ENCODE measurements around the gene KLHL22. TPM values are rescaled to one million over a fixed set of nuclear protein-coding genes. Genes with fewer than 3 reads are reported as not detected.

KLHL22 gene
- total and polyA plus RNA-seq, 2 of the 4 experiments (the other 2 are of a cell fraction): 27.1 to 30.1 TPM

DNA sequence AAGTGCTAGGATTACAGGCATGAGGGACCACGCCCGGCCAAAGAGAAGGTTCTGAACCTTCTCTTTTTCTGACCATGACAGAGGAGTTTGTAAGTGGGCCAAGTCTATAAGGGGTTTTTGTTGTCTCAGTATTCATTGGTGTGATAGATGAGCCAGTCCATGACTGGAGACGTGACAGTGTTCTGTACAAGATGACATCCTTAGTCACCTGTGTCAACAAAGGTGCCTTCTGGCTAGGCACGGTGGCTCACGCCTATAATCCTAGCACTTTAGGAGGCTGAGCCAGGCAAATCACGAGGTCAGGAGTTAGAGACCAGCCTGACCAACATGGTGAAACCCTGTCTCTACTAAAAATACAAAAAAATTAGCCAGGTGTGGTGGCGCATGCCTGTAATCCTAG, 4.2 kb upstream of the KLHL22 start:
- POLR2A ChIA-PET (ENCODE audit: unreplicated experiment): no interaction called here
- in situ Hi-C loops (cut with MboI; ENCODE audit: low sequenced_read_pairs): no loop called here
- H3K4ac ChIP-seq (ENCODE audit: low read depth, low read length): no peak overlapping the region

More for the DNA sequence above, 4.2 kb upstream of the KLHL22 start:
- no peak overlapping the region for H2AK5ac ChIP-seq (ENCODE audit: low read depth, low read length)
- intact Hi-C loops (cut with micrococcal nuclease) (loop anchor here (5.0 kb wide), 1 partner anchor 42 kb away; no protein-coding TSS in a partner anchor), dilution Hi-C loops (cut with HindIII; ENCODE audit: low sequenced_read_pairs, unreplicated experiment) (no loop called here)
- H3K23ac ChIP-seq (ENCODE audit: low read depth, low read length): no peak overlapping the region
- no peak overlapping the region for H3K18ac ChIP-seq (ENCODE audit: low read depth, low read length)
- no peak overlapping the region for H3K14ac ChIP-seq (replicated peaks; ENCODE audit: low read depth, low read length)
- H3K4me2 ChIP-seq (ENCODE audit: low read depth, low read length): no peak overlapping the region
- H3K9me3 ChIP-seq (ENCODE audit: control insufficient read depth, insufficient read depth, low read length): no peaks in the 10 kb centered on the region
- no peak overlapping the region for H3K56ac ChIP-seq (ENCODE audit: extremely low read depth, insufficient read depth, low read length)
- H3K9ac ChIP-seq (ENCODE audit: low read depth, low read length): no peak overlapping the region
- no peak overlapping the region for H3K4me3 ChIP-seq (ENCODE audit: insufficient read depth, low read depth, low read length)
- peaks cover 4% of the 10 kb centered on the region for H3K4me1 ChIP-seq (ENCODE audit: control insufficient read depth, insufficient read depth, low read length)
- no peak for DNase-seq
- CTCF ChIA-PET: interaction anchor here (0.7 kb wide), 1 partner anchor 81 kb away, joined by 4 read pairs; no protein-coding TSS in a partner anchor
- peaks cover 7% of the 10 kb centered on the region for H3K9me1 ChIP-seq (ENCODE audit: insufficient read depth, low read length)
- H3K27ac ChIP-seq (ENCODE audit: insufficient read depth, low read length): no peak overlapping the region
- no peak overlapping the region for H4K8ac ChIP-seq (ENCODE audit: low read depth in 2 of 2, low read length in 2 of 2)
- peaks cover 15% of the 10 kb centered on the region for H4K20me1 ChIP-seq (ENCODE audit: insufficient read depth, low read length)
- H4K91ac ChIP-seq (ENCODE audit: insufficient read depth, low read depth, low read length): no peak overlapping the region
- no peak overlapping the region for H2BK5ac ChIP-seq (ENCODE audit: low read depth, low read length, poor library complexity, severe bottlenecking)
- H2AK9ac ChIP-seq (replicated peaks; ENCODE audit: low read depth, low read length, poor library complexity): no peak overlapping the region
- no peak overlapping the region for H2BK20ac ChIP-seq (ENCODE audit: low read depth, low read length)
- ATAC-seq (ENCODE audit: low read depth): no peak
- H3K79me1 ChIP-seq (ENCODE audit: low read depth in 1 of 2, low read length in 2 of 2): peaks cover 0 to 25% of the 10 kb centered on the region in 2 experiments
- WGBS, 2 experiments (ENCODE audit: extremely low coverage in 2 of 2, insufficient read length in 1 of 2): 77% methylated on average over 5 of the region's 7 CpGs; no CpG with 5 or more reads in 1 of the 2 experiments
- H3K36me3 ChIP-seq (ENCODE audit: control insufficient read depth, insufficient read depth, low read length): no peaks in the 10 kb centered on the region; the same call in 1 of the 2 replicates
- TF ChIP-seq CHD1 (IDR thresholded peaks at IDR 0.05; ENCODE audit: low read depth, low read length): no peak
- no peak for TF ChIP-seq POLR2A (IDR thresholded peaks at IDR 0.05; ENCODE audit: low read depth, low read length)
- no peak for TF ChIP-seq MXI1 (IDR thresholded peaks at IDR 0.05; ENCODE audit: borderline replicate concordance, low read depth, low read length)
- TF ChIP-seq RCOR1 (IDR thresholded peaks at IDR 0.05; ENCODE audit: insufficient replicate concordance, low read length): no peak
- TF ChIP-seq MAFK (IDR thresholded peaks at IDR 0.05; ENCODE audit: low read depth, low read length): no peak
- no peak for TF ChIP-seq RAD21 (IDR thresholded peaks at IDR 0.05; ENCODE audit: low read length)
- TF ChIP-seq, protein P1, sequence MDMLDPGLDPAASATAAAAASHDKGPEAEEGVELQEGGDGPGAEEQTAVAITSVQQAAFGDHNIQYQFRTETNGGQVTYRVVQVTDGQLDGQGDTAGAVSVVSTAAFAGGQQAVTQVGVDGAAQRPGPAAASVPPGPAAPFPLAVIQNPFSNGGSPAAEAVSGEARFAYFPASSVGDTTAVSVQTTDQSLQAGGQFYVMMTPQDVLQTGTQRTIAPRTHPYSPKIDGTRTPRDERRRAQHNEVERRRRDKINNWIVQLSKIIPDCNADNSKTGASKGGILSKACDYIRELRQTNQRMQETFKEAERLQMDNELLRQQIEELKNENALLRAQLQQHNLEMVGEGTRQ (IDR thresholded peaks at IDR 0.05; ENCODE audit: low read depth, low read length): no peak
- H2BK15ac ChIP-seq (ENCODE audit: low read depth, low read length): no peak overlapping the region
- H2AFZ ChIP-seq (replicated peaks; ENCODE audit: low read length, poor library complexity): no peak overlapping the region
- no TSS peak for BruUV-seq (replicated peaks)
- H4K5ac ChIP-seq (ENCODE audit: low read depth, low read length): no peak overlapping the region
- H2BK120ac ChIP-seq (ENCODE audit: low read depth, low read length): no peak overlapping the region
- no peaks in the 10 kb centered on the region for H3K27me3 ChIP-seq (ENCODE audit: control insufficient read depth, insufficient read depth, low read length)

Data from IMR-90 (cell line).